HG02981 (cell line): ENCODE results near the gene PRPF4.
"Not testable (repeated sequence)": the region's sequence is repeated elsewhere in the genome, so short reads cannot be mapped to it uniquely, and the experiment has no call there.

Experiments
- ATAC-seq: cut with Tn5 transposase; IDR thresholded peaks from one replicate; pipeline ENCODE4 v1.9.1; 2021; ENCODE audit warnings: mild to moderate bottlenecking, moderate library complexity; ENCODE audit not compliant: unreplicated experiment

Gene PRPF4

GRCh38 chr9:113275157-113276131 is at the start of gene PRPF4, which contains the start of gene CDC26:
Gene PRPF4 (plus strand): TSS chr9:113275658. CDS start chr9:113275744, 86 bp downstream.
Gene CDC26 (minus strand): TSS chr9:113275572. CDS start chr9:113272507, 3,065 bp downstream.
- peak; percentile 97 for ATAC-seq

- no peak for ATAC-seq
These were observed 48.0 kb upstream of the PRPF4 start for GRCh38 chr9:113227436-113227835.

- no peak for ATAC-seq
These were observed 47.3 kb upstream of the PRPF4 start for GRCh38 chr9:113228130-113228665.

GRCh38 chr9:113231701-113232100 is 43.8 kb upstream of the PRPF4 start:
- no peak for ATAC-seq

- ATAC-seq: not testable (repeated sequence)
These were observed 39.7 kb upstream of the PRPF4 start for GRCh38 chr9:113235701-113236255.

DNA sequence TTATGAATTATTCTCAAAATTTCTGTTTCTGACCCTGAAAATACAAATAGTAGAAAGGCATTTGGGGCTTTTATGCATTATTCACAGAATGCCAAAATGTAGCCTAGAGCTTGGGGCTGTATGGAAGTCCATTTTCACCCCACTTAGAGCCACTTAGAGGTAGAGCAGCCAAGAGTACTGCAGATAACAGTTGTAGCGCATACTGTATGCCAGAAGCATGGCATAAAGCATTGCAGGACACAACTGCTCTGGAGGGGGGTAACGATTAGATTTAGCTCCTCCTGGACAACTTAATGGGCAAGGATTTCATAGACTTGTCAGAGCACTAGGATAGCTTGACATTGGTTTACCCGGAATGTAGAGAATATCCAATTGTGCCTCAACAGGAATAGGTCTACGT is 38.4 kb upstream of the PRPF4 start:
- no peak for ATAC-seq

DNA sequence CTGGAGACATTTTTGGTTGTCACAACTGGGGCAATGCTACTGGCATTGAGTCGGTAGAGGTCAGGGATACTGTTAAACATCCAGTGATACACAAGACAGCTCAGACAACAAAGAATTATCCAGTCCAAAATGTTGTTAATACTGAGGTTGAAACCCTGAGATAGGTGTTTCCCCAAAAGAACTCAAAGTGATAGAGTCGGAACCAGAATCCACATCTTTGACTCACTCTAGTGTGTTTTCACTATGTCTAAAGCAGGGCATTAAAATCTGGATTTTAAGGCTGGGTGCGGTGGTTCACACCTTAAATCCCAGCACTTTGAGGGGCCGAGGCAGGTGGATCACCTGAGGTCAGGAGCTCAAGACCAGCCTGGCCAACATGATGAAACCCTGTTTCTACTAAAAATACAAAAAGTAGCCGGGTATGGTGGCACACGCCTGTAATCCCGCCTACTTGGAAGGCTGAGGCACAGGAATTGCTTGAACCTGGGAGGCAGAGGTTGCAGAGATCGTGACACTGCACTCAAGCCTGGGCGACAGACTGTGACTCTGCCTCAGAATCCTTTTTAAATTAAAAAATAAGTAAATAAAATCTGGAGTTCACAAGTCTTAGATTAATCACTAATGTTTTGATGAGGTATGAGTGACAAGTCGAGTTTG is 37.1 kb upstream of the PRPF4 start:
- no peak for ATAC-seq

- no peak for ATAC-seq
These were observed 36.6 kb upstream of the PRPF4 start for GRCh38 chr9:113238859-113239232.

DNA sequence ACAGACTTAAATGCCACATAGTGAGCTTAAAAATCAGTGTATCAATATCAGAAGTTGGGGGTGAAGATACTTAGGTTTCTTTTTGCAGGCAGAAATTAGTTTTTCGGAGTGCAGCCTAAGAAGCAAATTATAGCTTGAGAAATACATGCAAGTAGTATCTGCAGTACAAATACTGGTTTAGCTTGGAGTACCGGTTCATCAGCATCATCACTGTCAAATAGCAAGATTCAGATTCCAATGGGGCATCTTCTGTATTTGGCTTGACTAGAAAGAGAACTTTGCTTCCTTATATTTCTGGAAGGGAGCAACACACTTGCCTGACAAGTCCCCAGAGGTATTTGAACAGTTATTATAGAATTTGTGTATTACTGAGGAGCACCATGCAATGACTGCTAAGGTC is 34.3 kb upstream of the PRPF4 start:
- ATAC-seq: no peak

DNA sequence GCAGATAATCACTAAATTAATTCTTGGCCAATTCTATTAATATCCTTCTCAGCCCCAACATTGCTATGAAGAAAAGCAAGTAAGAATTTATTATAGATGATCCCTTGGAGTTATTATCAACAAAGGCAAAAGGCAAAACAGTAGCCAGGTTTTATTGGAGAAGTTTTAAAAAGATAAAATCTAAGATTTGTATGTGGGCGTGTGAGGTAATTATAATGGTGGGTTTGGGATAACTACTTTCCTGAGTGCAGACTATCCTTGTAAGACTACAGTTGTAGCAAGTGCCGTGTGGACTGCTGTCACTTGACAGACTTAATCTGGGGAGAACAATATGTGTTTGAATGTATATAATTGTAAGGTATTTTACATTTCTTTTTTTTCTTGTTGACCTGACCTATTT is 30.9 kb upstream of the PRPF4 start:
- no peak for ATAC-seq

DNA sequence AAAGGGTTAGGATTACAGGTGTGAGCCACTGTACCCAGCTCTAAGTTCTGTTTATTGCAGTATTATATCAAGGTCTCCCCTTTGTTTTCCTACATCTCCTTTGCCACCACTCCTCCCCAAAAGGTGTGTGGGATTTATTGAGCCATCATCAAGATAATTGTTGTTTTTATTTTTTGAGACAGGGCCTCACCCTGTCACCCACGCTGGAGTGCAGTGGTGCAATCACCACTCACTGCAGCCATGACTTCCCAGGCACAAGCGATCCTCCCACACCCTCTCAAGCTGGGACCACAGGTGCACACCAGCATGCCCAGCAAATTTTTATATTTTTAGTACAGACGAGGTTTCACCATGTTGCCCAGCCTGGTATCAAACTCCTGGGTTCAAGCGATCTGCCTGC is 29.6 kb upstream of the PRPF4 start:
- ATAC-seq: no peak

- no peak for ATAC-seq
These were observed 28.5 kb upstream of the PRPF4 start for GRCh38 chr9:113246928-113247327.

GRCh38 chr9:113247640-113248039 is 27.8 kb upstream of the PRPF4 start:
- no peak for ATAC-seq

DNA sequence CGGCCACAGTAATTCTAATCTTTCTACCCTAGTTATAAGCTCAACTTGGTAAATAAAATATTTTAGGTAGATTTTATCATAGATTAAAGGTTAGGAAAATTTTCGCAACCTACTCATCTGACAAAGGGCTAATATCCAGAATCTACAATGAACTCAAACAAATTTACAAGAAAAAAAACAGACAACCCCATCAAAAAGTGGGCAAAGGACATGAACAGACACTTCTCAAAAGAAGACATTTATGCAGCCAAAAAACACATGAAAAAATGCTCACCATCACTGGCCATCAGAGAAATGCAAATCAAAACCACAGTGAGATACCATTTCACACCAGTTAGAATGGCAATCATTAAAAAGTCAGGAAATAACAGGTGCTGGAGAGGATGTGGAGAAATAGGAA is 25.8 kb upstream of the PRPF4 start:
- ATAC-seq: not testable (repeated sequence)

DNA sequence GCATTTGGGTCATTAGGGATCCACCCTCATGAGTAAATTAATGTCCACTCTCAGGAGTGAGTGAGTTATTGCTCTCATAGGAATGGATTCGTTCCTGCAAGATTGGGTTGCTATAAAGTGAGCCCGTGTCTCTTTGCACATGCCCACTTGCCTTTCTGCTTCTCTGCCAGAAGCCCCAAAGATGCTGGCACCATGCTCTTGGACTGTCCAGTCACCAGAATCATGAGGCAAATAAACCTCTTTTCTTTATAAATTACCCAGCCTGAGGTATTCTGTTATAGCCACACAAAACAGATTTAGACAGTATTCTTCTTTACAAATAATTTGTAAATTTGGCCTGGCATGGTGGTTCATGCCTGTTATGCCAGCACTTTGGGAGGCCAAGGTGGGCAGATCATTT is 24.7 kb upstream of the PRPF4 start:
- no peak for ATAC-seq

GRCh38 chr9:113254991-113255390 is 20.5 kb upstream of the PRPF4 start:
- ATAC-seq: no peak

- ATAC-seq: no peak
These were observed 20.0 kb upstream of the PRPF4 start for GRCh38 chr9:113255438-113255837.

DNA sequence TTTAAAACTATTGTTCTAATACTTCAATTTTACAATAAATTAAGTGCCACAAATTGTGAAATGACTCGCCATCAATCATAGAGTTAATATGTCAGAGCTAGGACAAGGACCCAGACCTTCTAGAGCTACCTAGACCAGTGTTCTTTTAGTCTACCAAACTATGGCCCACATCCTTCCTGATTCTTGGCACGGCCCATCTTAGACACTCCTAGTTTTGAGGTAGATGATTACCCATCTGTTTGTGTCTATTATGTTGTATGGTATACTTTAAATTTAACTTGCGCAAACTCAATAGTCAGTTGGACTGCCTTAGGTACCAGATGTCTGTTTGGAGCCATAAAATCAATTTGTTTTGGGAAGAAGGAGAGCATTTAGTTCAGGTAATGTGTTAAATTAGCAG is 17.6 kb upstream of the PRPF4 start:
- ATAC-seq: no peak

- ATAC-seq: no peak
These were observed 17.2 kb upstream of the PRPF4 start for GRCh38 chr9:113258282-113258681.

GRCh38 chr9:113261917-113262671 is 13.4 kb upstream of the PRPF4 start:
- ATAC-seq: no peak

- ATAC-seq: no peak
These were observed 9.3 kb upstream of the PRPF4 start for GRCh38 chr9:113266174-113266573.
